T-helper 2 cell (primary cell): Measurements from ENCODE around the gene NKAIN1.
"Not testable (repeated sequence)": the region's sequence is repeated elsewhere in the genome, so short reads cannot be mapped to it uniquely, and the experiment has no call there.

Experiments
- DNase-seq, 5 experiments: peaks; one replicate each; pipeline versions ENCODE4 v3.0.0 to v3.0.0-alpha.2; 2012 to 2022
- total RNA-seq, 2 donors: gene quantifications; one replicate each; lab custom pipeline; 2026; lab: John Stamatoyannopoulos, UW

Gene NKAIN1
- total RNA-seq: 0 to 0.07 reads per million in 2 donors

DNA sequence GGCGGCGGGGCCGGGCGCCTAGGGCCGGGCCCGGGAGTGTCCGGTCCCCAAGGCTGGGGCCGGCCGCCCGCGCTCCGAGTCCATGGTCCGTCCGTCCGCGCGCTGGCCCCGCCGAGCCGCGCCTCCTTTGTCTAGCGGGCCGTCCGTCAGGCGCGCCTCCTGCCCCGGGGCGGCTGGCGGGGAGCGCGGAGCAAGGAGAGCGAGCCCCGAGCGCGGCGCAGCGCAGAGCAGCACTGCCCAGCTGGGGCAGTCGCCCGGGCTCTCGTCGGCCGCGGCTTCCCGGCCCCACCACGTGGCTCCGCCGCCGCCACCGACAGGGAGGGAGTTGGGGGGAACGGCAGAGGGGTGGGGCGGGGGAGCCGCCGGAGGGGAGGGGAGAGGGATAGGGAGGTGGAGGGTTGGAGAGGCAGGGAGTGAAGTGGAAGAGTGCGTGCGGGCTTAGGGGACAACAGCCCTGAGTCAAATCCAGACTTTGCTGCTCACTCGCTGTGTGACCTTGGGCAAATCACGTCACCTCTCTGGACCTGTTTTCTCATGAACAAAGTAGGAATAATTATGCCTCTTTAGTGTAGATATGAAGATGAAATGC is at the start of gene NKAIN1:
NKAIN1 (minus strand) TSS at position 235 of the 589 bp plus-strand sequence. CDS start 340 bp downstream, outside the sequence.
- no peak for DNase-seq

DNA sequence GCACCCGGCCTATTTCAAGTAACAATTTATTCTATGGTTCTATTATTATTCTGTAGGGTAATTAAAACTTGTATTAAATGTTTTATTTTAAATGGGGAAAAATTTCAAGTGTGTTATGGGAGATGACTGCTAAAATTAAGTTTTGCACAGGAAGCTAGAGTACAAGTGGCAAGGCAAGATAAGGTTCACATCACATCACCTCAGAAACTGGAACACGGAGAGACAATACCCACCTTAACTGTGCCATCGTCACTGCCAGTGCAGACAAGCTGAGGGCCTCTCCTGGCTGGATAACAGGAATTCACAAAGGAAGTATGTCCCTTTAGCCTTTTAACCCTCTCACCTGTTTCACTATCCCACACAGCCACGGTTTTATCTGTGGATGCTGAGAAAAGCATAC is 49.3 kb upstream of the NKAIN1 start:
- DNase-seq: no peak

GRCh38 chr1:31287791-31288190 is 48.1 kb upstream of the NKAIN1 start:
- DNase-seq: not testable (repeated sequence)

DNA sequence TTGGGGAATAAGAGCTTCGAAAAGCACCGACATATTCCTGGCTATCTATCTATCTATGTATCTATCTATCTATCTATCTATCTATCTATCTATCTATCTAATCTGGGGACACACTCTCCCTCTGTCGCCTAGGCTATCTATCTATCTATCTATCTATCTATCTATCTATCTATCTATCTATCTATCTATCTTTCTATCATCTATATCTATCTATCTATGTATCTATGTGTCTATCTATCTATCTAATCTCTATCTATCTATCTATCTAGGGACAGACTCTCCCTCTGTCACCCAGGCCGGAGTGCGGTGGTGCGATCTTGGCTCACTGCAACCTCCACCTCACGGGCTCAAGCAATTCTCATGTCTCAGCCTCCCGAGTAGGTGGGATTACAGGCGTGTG is 42.7 kb upstream of the NKAIN1 start:
- not testable (repeated sequence) for DNase-seq

GRCh38 chr1:31273619-31274018 is 33.9 kb upstream of the NKAIN1 start:
- no peak for DNase-seq

DNA sequence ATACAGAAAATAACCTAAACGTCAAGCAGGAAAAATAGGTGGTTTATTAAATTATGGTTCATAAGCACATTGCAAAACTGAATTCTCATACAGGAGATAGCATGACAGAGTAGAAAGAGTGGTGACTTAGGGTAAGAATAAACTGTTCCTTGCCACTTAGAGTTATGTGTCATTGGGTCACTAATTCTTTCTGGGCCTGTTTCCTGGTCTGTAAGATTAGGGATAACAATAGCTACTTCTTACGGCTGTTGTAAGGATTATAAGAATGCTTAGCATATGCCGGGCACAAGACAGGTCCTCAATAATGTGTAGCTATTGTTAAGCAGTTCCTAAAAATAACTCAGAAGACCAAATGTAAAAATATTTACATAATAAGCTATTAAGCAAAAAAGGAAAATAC is 32.7 kb upstream of the NKAIN1 start:
- no peak for DNase-seq

- no peak for DNase-seq
Observed at GRCh38 chr1:31266547-31266946, 26.9 kb upstream of the NKAIN1 start.

DNA sequence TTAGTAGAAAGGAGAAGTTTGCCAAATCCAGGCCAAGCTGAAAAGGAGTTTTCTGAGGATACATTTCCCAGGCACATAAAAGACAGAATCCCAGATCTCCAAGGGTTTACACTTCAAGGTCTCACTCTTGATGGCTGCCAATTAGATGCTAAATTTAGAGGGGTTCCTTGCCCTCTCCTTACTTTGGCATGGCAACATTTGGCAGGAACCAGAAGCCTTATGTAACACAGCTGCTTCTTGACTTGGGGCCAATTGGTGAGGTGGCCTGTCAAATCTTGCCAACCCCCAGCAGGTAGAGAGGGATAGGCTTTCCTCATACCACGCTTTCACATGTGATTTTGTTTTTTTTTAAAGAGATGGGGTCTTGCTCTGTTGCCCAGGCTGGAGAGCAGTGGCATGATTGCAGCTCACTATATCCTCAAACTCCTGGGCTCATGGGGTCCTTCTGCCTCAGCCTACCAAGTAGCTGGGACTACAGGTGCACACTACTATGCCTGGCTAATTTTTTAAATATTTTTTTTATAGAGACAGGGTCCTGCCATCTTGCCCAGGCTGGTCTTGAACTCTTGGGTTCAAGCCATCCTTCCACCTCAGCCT is 25.2 kb upstream of the NKAIN1 start:
- DNase-seq: no peak

- DNase-seq: no peak
Observed at GRCh38 chr1:31263408-31263807, 23.7 kb upstream of the NKAIN1 start.

- not testable (repeated sequence) for DNase-seq
Observed at GRCh38 chr1:31262393-31262792, 22.7 kb upstream of the NKAIN1 start.

DNA sequence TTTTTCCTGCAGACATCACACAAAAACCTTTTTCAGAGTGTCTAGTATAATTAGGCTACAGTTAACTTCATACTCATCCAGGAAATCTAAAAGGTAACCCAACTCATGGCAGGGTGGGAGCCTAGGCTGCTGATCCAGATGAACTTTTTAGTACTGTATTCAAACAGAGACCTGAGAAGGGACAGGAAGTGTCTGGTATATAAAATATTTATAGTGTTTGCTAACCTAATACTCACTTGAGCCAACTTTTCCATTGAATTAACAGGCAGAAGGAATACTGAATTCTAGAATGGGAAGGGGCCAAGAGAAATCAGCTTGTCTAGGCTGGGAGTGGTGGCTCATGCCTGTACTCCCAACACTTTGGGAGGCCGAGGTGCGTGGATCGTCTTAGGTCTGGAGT is 22.2 kb upstream of the NKAIN1 start:
- DNase-seq: no peak

- no peak for DNase-seq
Observed at GRCh38 chr1:31259746-31260145, 20.1 kb upstream of the NKAIN1 start.

DNA sequence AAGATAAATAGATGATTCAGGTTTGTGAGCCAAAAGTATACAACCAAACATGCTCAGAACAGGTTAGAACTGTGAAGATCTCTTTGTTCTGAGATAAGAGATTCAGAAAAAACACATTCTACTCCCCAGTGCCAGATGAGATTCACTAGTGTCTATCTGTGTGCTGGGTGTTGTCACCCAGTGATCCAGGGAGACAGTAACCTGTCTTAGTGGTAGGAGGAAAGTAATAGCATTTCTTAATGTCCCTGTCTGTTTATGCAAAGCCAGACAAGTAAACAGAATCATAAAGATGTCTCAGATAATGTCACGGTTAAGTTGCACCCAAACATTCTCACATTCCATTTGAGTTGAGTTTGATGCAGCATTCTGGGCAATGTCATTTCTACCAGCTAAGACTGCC is 18.9 kb upstream of the NKAIN1 start:
- DNase-seq: no peak

GRCh38 chr1:31257213-31257612 is 17.5 kb upstream of the NKAIN1 start:
- no peak for DNase-seq

DNA sequence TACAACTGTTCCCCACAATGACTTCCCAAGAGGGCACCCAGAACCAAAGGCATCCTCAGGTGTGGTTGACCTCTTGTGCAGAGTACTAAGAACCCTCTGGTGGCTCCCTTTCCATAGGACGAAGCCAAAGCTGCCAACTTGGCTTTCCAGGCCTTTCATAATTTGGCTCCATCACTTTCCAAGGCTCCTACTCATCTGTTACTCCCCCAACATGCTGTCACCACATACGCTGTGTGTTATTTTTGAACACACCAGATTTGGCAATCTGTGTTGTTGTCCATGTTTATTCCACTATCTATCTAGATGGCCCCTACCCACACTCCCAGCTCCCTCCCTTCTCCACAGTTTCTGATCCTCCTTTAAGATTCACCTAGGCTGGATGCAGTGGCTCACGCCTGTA is 10.2 kb upstream of the NKAIN1 start:
- DNase-seq: no peak

DNA sequence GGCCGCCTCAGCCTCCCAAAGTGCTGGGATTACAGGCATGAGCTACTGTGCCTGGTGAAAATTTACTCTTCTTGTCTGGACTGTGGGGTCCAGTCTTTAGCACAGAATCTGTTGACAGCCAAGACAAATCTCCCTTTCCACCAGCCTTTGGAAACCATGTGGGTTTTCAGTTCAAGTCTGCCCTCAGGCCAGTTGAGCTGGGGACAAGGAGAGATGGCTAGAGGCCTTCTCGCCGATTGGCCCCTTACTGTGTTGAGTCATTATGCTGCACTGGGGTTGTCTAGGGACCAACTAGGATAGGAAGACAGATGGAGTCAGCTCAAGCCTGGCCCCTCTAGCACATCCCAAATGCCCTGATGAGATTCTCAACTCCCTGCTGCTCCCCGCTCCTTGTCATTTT is 8.6 kb upstream of the NKAIN1 start:
- DNase-seq: no peak

DNA sequence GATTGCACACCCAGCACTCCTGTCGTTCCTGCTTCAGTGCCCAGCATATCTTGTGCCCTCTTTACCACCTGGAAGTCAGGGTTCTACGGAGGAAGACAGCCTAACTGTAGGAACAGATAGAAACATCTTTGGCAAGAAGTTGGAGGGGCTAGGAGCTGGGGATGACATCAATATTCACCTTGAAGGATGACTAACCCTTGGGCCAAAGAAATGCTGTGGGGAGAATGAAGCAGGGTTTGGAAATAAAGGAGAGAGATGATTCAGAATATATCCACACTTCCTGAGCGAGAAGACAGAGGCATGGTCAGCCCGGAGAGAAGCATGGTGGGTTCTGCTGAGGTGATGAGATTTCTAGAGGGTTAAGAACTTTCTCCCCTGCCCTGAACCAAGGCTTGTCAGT is 4.6 kb upstream of the NKAIN1 start:
- no peak for DNase-seq

DNA sequence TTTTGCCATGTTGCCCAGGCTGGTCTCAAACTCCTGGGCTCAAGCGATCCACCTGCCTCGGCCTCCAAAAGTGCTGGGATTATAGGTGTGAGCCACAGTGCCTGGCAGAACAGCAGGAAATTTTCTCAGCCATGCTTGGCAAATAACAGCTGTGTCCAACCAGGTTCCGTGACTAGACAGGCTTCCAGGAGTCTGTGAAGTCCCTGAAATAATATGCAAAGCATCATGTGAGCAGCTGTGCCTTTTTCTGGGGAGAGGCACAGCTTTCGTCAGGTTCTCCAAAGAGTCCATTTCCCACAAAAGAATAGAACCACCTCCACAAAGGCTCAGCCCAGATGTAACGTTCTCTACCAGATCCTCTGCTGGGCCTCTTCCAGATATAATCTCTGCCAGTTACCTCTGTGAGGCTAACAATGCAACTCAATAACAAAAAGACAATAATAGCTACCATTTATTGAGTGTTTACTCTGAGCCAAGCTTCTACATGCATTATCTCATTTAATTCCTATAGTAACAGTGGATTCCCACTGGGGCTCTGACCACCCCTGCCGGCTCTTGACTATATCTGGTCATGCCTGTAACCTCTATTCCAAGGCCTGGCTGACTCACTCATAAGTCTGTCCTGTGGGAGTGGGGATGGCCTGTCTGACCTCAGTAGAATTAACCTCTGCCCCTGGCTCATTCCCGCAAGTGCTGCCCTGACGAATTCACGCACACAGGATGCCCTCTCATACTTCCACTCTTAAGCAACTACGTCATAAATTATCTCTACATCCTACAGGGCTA is 4.0 kb upstream of the NKAIN1 start:
- DNase-seq: no peak

GRCh38 chr1:31241321-31241720 is 1.6 kb upstream of the NKAIN1 start:
- DNase-seq: no peak

GRCh38 chr1:31238986-31239613 is 587 bp downstream of the NKAIN1 start:
- DNase-seq: no peak

- DNase-seq: no peak
Observed at GRCh38 chr1:31238612-31238985, 1.1 kb downstream of the NKAIN1 start.

- no peak for DNase-seq
Observed at GRCh38 chr1:31234870-31235269, 4.8 kb downstream of the NKAIN1 start.

- DNase-seq: no peak
Observed at GRCh38 chr1:31234123-31234708, 5.5 kb downstream of the NKAIN1 start.
